G401.6 (cell line): ENCODE measurements around the gene THSD4.
"Not testable (repeated sequence)": the region's sequence is repeated elsewhere in the genome, so short reads cannot be mapped to it uniquely, and the experiment has no call there.

ENCODE experiments used
- FAIRE-seq: peaks from 2 replicates; lab custom pipeline; 2012; peaks lifted over from hg19 to GRCh38; lab: Jason Lieb, UNC

THSD4 gene

GRCh38 chr15:71149646-71150557 lies 34.6 kb downstream of the THSD4 start:
- no peak for FAIRE-seq

GRCh38 chr15:71151081-71151480 lies 35.8 kb downstream of the THSD4 start:
- no peak for FAIRE-seq

DNA sequence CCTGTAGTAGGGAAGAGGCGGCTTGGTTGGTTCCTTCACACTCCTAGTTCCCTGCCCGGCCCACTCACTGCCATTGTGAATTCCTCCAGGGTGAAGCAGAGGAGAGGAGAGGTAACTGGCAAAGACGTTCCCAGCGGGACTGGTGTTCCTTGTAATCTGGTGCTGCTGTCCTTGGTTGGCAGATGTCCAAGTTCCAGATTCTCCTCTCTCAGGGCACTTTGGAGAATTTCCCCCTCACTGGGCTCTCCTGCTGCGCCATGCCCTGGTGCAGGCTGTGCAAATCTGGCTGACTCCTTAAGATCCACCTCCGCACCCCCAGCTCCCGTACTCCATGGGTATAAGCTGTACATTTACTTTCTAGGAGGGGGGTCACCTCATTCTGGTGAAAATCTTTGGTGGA lies 37.3 kb downstream of the THSD4 start:
- FAIRE-seq, result no peak

GRCh38 chr15:71153823-71154524 lies 38.7 kb downstream of the THSD4 start:
- FAIRE-seq, result no peak

DNA sequence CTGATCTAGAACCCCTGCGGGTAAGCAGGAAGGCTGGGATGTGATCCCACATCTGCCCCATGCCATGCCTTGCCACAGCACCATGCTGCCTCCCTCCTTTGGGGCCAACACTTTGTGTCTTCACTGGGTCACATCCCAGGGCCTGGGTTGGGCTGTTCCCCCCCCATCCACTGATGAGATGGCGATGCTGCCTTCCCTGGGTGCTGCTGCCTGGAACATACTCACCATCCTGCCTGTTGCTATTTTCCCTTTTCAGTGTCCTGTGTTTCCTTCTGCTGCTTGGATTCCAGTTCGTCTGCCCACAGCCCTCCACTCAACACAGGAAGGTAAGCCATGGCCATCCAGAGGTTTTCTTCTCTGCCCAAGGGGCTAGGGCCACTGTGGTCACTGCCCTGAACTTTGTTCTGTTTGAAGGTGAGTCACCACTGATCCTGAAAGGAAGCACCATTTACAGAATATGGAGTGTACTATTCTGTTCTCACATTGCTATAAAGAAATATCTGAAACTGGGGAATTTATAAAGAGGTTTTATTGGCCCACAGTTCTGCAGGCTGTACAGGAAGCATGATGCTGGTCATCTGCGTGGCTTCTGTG lies 39.4 kb downstream of the THSD4 start:
- FAIRE-seq, result no peak

GRCh38 chr15:71155534-71155933 lies 40.3 kb downstream of the THSD4 start:
- no peak for FAIRE-seq

DNA sequence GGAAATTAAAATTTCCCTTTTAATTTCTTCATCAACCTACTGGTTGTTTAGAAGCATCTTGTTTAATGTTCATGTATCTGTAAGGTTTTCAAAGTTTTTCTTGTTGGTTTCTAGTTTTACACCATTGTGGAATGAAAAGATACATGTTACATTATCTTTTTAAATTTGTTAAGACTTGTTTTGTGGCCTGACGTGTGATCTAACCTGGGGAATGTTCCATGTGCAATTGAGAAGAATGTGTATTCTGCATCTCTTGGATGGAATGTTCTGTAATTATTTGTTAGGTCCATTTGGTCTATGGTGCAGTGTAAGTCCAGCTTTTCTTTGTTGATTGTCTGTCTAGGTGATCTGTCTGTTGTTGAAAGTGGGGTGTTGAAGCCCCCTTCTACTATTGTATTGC lies 45.7 kb downstream of the THSD4 start:
- no peak for FAIRE-seq

DNA sequence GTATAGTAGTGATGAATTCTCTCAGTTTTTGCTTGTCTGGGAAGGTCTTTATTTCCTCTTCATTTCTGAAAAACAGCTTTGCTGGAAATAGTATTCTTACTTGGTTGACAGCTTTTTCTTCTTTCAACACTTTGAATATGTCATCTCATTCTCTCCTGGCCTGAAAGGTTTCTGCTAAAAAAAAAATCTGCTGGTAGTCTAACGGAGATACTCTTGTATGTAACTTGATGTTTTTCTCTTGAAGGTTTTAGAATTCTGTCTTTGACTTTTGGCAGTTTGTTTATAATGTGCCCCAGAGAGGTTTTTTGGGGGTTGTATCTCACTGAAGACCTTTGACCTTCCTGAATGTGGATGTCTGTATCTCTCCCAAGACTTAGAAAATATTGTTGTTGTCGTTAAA lies 47.0 kb downstream of the THSD4 start:
- FAIRE-seq, result no peak

DNA sequence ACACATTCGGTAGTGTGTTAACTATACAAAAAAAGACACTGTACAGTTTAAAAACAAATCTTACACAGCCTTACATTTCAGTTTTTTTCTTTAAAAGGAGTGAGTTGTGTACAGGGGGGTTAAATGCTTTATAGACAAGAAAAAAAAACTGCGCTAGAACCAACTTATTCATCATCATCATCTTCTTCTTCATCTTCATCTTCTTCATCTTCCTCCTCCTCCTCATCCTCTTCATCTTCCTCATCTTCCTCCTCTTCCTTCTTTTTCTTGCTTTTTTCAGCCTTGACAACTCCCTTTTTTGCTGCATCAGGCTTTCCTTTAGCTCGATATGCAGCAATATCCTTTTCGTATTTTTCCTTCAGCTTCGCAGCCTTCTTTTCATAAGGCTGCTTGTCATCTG lies 49.3 kb downstream of the THSD4 start:
- not testable (repeated sequence) for FAIRE-seq

DNA sequence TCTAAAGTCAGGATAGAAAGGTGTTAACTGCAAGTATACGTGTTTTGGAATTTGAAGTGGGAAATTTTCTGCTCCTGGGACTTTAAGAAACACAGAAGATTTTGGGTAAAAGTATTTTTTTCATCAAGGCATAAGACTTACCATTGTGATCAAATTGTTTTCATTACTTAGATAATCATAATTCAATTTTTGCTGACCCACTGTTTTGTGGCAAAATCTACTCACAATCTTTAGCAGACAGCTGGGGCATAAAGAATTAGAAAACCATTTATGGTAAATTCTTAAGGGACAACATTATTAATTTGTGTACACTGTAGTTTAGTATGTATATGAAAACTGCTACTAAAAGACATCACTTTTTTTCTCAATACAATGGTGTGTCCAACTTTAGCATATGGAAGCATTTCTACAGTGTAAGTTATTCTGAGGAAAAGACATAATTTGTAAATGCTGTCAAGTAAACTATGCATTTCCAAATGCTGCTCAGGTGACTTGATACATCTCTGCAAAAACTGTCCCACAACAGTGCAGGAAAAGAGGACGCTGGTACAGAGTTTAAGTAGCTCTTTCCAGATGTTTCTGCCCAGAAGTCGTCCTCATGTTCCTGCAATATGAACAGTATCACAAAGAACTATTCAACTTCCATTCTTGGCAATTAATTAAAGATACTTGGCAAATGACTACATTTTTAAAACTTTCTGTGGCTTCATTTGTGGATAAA lies 52.3 kb downstream of the THSD4 start:
- no peak for FAIRE-seq

DNA sequence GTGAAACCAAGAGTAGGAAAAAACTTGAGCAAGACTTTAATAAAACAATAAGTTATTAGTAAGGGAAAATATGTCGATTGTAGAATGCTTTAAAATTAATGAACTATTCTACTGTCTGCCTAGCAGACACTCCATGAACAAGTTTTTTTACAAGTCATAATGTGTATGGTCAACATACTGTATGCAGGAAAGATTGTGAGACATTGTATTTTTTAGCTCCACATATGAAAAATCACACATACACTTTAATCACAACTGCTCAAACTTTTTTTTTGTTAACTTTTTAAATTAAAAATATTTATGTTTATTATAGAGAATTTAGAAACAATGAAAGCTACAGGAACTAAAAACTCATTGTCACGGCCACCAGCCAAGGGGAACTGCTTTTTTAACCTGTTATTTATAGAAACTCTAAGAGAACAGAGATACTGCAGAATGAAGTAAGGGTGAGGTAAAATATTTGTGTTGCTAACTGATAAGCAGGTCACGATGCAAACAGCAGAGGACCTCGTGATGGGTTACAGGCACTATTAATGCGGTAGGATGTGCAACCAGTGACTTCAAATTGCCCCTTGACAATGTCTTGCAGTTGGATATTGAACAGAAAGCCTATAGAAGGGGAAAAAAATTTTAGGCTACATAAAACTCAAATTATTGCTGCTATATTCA lies 53.0 kb downstream of the THSD4 start:
- no peak for FAIRE-seq

- no peak for FAIRE-seq
Measured at GRCh38 chr15:71170163-71170562, 54.9 kb downstream of the THSD4 start.

- FAIRE-seq, result no peak
Measured at GRCh38 chr15:71171195-71171594, 55.9 kb downstream of the THSD4 start.

GRCh38 chr15:71174360-71174759 lies 59.1 kb downstream of the THSD4 start:
- FAIRE-seq, result not testable (repeated sequence)

DNA sequence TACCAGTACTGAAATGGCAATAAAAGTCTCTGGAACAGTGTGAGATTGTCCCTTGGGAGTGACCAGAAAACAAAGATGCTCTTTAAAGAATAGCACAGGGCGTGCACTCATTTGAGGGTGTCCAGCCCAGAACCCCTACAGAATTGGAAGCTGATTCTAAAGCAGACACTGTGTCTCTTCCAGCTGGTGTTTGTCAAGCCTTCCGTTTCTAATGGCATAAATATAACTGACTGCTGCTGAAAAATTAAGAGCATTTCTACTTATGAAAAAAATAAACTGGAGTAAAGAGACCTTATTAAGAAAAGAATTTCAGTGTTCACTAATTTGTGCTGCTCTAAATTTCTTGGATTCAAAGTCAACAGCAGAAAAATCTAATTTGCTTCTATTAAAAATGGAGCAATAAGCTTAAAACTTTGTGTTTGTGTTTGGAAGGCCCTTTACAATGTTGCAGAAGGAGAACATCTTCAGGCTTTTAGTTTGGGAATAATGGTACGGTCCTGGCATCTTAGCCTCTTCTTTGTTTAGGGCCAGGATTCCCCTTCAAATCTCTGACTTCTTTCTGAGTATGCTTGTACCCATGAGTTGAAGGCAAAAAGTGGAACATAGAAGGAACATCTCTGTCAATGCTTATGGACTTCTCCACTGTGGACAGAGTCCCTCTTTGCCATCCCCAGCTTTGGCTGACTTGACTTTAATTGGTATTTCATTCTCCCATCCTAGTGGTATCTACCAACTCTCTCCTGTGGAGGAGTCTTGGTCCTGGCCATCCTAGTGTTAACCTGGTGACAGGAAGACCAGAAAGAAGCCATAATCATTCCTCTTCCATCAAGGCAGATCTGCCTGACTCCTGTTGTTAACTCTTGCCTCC lies 65.9 kb downstream of the THSD4 start:
- no peak for FAIRE-seq

GRCh38 chr15:71182522-71182921 lies 67.3 kb downstream of the THSD4 start:
- no peak for FAIRE-seq

- FAIRE-seq, result no peak
Measured at GRCh38 chr15:71183063-71183462, 67.8 kb downstream of the THSD4 start.

DNA sequence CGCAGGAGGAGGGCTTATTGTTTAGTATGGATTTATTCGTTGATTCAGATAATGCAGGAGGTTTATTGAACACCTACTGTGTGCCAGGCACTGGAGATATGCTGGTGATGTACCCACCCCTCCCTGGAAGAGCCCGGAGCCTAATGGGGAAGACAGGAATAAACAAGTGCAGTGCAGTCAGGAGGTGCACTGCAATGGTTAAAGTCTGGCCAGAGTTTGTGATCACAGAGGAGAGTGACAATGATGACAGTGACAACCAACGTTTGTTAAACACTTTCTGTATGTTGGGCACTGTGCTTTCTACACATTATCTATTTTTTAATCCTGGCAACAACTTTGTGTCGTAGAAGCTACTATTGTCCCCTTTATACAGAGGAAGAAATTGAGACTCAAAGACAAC lies 70.4 kb downstream of the THSD4 start:
- FAIRE-seq, result no peak

- no peak for FAIRE-seq
Measured at GRCh38 chr15:71186267-71186666, 71.0 kb downstream of the THSD4 start.

DNA sequence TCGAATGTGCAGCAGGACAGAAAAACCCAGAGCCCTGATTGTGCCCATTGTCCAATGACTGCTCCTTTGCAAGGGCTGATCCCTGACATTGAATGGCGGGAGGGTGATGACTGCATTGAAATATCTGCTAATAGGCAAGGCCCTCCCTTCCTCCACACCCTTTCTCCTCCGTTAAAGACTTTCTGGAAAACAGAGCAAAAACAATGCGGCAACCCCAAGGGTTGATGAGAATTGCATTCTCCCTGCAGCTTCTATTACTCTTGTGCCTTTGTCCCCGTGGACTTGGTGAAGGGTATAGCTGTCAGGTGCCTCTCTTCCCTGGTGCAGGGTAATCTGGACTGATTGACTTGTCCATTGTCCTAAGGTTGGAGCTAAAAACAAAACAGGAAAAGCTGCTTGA lies 71.8 kb downstream of the THSD4 start:
- no peak for FAIRE-seq

DNA sequence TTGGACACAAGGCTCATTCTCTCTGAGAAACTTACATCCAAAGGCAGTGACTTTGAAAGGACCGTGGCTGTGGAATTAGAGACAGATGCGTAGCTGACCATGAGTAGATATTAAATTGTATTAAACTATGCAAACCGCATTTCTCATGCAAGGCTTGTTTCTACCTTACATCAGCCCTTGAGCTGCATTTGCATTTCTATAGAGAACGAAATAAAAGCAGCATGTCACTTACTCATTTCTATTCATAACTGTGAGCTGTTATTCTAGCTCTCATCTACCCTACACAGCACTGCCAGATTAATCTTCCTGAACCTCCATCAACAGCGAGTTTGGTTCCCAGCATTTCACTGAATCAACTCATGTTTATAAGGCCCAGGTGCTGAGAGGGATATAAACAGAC lies 72.3 kb downstream of the THSD4 start:
- FAIRE-seq, result no peak
